HFF-Myc (cell line): ENCODE results near the gene RNF8.
"Not testable (repeated sequence)": the region's sequence is repeated elsewhere in the genome, so short reads cannot be mapped to it uniquely, and the experiment has no call there.

Source experiments
- DNase-seq: peaks from one replicate; pipeline ENCODE4 v3.0.0-alpha.2; 2011; ENCODE audit warnings: low read depth; ENCODE audit errors: extremely low read depth
- H3K4me3 ChIP-seq: replicated peaks from 2 replicates; pipeline ENCODE4 v1.5.1; 2011; ENCODE audit warnings: low read depth, mild to moderate bottlenecking, control low read depth, low read length
- TF ChIP-seq, protein P1 (sequence below): IDR thresholded peaks from 2 replicates; pipeline ENCODE4 v1.5.1; 2012; ENCODE audit warnings: mild to moderate bottlenecking, low read depth, low read length, control low read depth; ENCODE audit errors: missing control alignments

The RNF8 gene, protein sequence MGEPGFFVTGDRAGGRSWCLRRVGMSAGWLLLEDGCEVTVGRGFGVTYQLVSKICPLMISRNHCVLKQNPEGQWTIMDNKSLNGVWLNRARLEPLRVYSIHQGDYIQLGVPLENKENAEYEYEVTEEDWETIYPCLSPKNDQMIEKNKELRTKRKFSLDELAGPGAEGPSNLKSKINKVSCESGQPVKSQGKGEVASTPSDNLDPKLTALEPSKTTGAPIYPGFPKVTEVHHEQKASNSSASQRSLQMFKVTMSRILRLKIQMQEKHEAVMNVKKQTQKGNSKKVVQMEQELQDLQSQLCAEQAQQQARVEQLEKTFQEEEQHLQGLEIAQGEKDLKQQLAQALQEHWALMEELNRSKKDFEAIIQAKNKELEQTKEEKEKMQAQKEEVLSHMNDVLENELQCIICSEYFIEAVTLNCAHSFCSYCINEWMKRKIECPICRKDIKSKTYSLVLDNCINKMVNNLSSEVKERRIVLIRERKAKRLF

GRCh38 chr6:37353761-37354525 is at the start of gene RNF8:
Gene RNF8, plus strand, starts transcription at chr6:37353983. Its CDS starts 182 bp downstream, at chr6:37354165.
- peak within 1 kb of the TSS; percentile 88 for H3K4me3 ChIP-seq
- TF ChIP-seq, protein P1, sequence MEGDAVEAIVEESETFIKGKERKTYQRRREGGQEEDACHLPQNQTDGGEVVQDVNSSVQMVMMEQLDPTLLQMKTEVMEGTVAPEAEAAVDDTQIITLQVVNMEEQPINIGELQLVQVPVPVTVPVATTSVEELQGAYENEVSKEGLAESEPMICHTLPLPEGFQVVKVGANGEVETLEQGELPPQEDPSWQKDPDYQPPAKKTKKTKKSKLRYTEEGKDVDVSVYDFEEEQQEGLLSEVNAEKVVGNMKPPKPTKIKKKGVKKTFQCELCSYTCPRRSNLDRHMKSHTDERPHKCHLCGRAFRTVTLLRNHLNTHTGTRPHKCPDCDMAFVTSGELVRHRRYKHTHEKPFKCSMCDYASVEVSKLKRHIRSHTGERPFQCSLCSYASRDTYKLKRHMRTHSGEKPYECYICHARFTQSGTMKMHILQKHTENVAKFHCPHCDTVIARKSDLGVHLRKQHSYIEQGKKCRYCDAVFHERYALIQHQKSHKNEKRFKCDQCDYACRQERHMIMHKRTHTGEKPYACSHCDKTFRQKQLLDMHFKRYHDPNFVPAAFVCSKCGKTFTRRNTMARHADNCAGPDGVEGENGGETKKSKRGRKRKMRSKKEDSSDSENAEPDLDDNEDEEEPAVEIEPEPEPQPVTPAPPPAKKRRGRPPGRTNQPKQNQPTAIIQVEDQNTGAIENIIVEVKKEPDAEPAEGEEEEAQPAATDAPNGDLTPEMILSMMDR: no peak
- DNase-seq: peak; percentile 17

- TF ChIP-seq, protein P1: no peak
- no peak overlapping the region for H3K4me3 ChIP-seq
- DNase-seq: no peak
Measured at GRCh38 chr6:37304766-37305165, 49.0 kb upstream of the RNF8 start.

- H3K4me3 ChIP-seq: no peak overlapping the region
- no peak for DNase-seq
- TF ChIP-seq, protein P1: no peak
Measured at GRCh38 chr6:37305841-37306425, 47.9 kb upstream of the RNF8 start.

DNA sequence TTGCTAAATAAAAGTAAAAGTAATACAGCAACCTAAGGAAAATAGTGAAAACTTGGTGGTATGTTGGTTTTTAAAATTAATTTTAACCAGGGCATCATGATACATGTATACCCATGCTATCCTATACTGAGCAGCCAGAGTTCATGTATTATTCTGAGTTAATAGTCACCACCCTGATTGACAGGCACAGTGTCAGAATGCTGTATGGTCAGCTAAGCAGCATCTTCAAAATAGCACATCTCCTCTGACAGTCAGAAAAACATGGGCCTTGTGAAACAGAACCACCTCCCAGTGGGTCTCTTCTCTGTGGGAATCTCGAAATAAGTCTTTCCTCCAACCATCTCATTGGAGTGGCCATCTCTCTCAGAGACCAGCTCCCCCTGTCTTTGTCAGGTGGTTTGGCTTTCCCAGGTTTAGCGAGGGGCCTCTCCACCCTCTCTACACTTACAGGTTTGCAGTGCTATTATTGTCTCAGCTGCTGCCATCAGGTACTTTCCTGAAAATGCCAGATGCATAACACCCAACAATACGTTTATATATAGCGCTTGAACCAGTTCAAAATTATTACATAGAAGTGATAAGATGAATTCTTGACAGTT is 47.1 kb upstream of the RNF8 start:
- TF ChIP-seq, protein P1: no peak
- H3K4me3 ChIP-seq: no peak overlapping the region
- no peak for DNase-seq

DNA sequence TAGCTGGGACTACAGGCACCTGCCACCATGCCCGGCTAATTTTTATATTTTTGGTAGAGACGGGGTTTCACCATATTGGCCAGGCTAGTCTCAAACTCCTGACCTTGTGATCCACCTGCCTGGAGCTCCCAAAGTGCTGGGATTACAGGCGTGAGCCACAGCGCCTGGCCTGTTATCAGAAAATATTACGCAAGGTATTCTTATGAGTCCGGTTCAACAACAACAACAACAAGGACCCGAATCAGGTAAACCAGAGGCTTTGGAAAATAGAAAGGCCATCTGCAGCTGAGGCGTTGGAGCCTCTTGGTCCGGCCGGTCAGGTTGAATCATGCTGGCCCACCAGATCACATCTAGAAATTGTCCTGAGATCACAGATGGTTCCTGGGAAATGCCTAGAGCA is 46.3 kb upstream of the RNF8 start:
- H3K4me3 ChIP-seq, DNase-seq: not testable (repeated sequence)

DNA sequence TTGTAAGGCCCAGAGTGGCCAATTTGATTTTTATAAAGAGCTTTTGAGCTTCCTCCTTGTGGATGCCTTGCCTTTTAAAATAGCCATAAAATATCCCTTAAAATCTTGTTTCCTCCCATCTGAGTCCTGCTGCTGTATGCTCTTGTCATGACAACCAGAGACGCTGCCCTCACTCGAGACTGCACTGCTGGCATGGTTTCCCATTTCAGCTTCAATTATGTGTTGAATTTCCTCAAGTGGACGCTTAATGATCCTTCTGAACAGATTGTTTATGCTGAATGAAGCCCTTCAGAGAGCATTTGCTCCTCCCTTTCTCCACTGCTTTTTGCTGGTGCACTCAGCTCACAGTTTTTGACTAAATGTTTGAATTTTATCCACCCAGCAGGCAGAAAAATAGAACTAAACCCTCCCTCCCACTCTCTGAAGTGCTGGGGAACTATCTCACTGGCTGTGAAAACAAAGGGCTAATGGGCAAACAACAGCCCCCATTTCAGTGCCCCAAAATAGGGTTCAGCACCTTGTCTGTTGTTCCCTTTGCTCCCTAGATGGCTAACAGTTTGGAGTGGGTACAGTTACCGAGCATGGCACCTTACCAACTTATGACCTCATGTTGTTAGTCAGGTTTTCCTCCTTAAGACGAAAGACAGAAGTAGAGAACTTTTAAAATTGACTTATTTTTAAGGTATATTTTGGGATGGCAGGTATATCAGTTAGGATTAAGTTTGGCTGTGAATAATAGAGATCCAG is 45.5 kb upstream of the RNF8 start:
- H3K4me3 ChIP-seq: no peak overlapping the region
- TF ChIP-seq, protein P1: no peak
- DNase-seq: no peak
